Left hindlimb (tissue), 1 donor: ENCODE results near the gene RBM14.
"Not testable (repeated sequence)": the region's sequence is repeated elsewhere in the genome, so short reads cannot be mapped to it uniquely, and the experiment has no call there.

Experiments used
- DNase-seq: peaks from one replicate; pipeline ENCODE4 v3.0.0-alpha.2; 2018

RBM14 gene

GRCh38 chr11:66637557-66638176 lies 21.2 kb downstream of the RBM14 start:
- no peak for DNase-seq

- peak; percentile 99 for DNase-seq
Measured at GRCh38 chr11:66638177-66639065, 22.0 kb downstream of the RBM14 start, which contains the start of gene RBM4. RBM4 (plus strand) TSS chr11:66638703; CDS start chr11:66639712, 1,009 bp downstream.

- no peak for DNase-seq
Measured at GRCh38 chr11:66639066-66639813, 22.8 kb downstream of the RBM14 start.

- not testable (repeated sequence) for DNase-seq
Measured at GRCh38 chr11:66639814-66640340, 23.4 kb downstream of the RBM14 start.

- DNase-seq, result no peak
Measured at GRCh38 chr11:66641834-66642233, 25.4 kb downstream of the RBM14 start.

- no peak for DNase-seq
Measured at GRCh38 chr11:66643745-66644437, 27.5 kb downstream of the RBM14 start.

- no peak for DNase-seq
Measured at GRCh38 chr11:66646828-66647227, 30.4 kb downstream of the RBM14 start.

GRCh38 chr11:66649903-66650302 lies 33.5 kb downstream of the RBM14 start:
- no peak for DNase-seq

GRCh38 chr11:66651016-66651415 lies 34.6 kb downstream of the RBM14 start:
- no peak for DNase-seq

GRCh38 chr11:66652651-66653050 lies 36.2 kb downstream of the RBM14 start:
- no peak for DNase-seq

GRCh38 chr11:66653123-66653522 lies 36.7 kb downstream of the RBM14 start:
- no peak for DNase-seq

GRCh38 chr11:66659763-66660162 lies 43.3 kb downstream of the RBM14 start:
- DNase-seq, result no peak

- DNase-seq, result no peak
Measured at GRCh38 chr11:66663741-66664296, 47.4 kb downstream of the RBM14 start.

GRCh38 chr11:66665369-66665768 lies 48.9 kb downstream of the RBM14 start:
- no peak for DNase-seq

- no peak for DNase-seq
Measured at GRCh38 chr11:66670816-66671215, 54.4 kb downstream of the RBM14 start.

- DNase-seq, result no peak
Measured at GRCh38 chr11:66674964-66675602, 58.7 kb downstream of the RBM14 start.

GRCh38 chr11:66676282-66676919 lies 60.0 kb downstream of the RBM14 start:
- DNase-seq, result no peak
